ENCODE data around the gene CUEDC1. TPM values are rescaled to one million over a fixed set of nuclear protein-coding genes. Genes with fewer than 3 reads are reported as not detected.

CUEDC1 gene
- total RNA-seq, 1 donor from 2014 or later, result 37.0 TPM

DNA sequence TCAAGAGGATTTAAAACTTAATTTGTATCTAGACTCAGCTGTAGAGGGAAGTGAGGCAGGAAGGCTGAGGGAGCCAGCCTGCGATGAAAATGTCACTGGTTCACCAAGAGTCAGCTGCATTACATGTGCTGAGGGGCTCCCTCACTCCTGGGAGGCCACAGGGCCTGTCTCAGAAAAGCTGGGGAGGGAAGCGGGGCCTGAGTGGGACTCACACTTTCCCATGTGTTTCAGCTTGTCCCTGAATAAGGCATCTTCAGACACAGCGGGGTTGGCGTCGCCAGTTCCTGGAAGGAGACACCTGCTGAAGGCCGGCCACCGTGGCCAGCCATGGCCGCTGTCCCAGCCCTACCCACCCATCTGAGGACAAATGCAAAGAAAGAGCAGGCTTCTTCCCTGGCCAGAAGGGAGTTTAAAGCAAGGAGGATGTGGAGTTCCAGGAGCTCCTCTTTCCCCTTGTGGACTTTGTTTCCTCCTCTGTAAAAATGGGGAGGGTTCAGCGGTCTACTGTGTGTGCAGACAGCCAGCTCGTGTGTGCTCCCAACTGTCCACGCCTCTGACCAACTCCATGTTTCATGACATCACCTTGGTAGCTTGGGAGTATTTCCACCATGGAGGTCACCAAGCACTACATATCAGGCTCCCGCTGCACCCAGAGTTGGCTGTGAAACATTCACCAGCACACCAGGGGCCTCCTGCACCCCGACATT, 86.1 kb downstream of the CUEDC1 start:
- peaks cover 22% of the 10 kb centered on the region for H3K36me3 Mint-ChIP-seq
- H3K9me3 Mint-ChIP-seq, result no peaks in the 10 kb centered on the region
- no peak overlapping the region for H3K4me3 Mint-ChIP-seq
- TF ChIP-seq, protein P1, sequence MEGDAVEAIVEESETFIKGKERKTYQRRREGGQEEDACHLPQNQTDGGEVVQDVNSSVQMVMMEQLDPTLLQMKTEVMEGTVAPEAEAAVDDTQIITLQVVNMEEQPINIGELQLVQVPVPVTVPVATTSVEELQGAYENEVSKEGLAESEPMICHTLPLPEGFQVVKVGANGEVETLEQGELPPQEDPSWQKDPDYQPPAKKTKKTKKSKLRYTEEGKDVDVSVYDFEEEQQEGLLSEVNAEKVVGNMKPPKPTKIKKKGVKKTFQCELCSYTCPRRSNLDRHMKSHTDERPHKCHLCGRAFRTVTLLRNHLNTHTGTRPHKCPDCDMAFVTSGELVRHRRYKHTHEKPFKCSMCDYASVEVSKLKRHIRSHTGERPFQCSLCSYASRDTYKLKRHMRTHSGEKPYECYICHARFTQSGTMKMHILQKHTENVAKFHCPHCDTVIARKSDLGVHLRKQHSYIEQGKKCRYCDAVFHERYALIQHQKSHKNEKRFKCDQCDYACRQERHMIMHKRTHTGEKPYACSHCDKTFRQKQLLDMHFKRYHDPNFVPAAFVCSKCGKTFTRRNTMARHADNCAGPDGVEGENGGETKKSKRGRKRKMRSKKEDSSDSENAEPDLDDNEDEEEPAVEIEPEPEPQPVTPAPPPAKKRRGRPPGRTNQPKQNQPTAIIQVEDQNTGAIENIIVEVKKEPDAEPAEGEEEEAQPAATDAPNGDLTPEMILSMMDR (IDR thresholded peaks at IDR 0.05; ENCODE audit: unreplicated experiment), result no peak
- H3K27ac Mint-ChIP-seq, result peak overlapping the region; percentile 5
- H3K4me1 Mint-ChIP-seq, result peaks cover 46% of the 10 kb centered on the region
- no peaks in the 10 kb centered on the region for H3K27me3 Mint-ChIP-seq (ENCODE audit: low read depth)
- no peak for DNase-seq (ENCODE audit: low spot score in 2 of 2, unreplicated experiment in 2 of 2)

DNA sequence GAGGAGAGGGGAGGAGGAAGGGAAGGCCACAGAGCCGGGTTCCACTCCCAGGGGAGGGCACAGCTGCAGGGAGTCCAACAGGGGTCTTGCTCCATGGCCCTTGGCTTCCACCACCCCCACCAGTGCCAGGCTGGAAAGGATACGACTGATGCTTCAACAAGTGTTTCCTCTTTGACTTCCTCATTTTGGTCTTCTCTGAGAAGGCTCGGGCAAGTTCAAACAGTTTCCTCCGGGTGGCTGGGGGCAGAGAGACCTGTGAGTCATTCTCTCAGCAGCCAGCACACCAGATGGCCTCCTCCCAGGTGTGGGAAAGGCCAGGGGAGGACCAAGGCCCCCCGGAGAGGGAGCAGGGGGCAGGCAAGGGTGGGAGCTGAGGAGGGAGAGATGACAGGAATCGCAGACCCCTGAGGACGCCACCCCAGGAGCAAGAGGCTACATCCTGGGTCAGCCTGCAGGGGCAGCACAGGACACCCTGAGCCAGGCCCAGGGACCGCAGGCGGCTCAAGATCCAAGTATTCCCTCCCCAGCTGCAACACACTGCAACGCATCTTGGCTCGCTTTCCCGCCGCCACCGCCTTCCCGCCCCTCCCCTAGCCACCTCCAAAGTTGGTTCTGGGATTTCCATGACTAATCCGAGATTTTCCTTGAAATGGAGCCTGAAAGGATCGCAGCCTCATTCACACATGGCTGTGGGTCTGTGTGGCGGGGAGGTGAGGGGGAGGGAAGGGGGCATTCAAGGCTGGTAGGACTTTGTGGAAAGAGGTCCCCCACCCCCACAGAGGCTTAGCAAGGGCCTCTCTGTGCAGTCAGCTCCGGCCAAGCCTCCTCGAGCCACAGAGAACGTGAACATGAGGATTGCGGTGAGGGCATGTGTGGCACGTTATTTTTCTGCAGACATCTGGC, 87.0 kb downstream of the CUEDC1 start:
- H3K9me3 Mint-ChIP-seq, result no peaks in the 10 kb centered on the region
- peaks cover 38% of the 10 kb centered on the region for H3K4me1 Mint-ChIP-seq
- H3K27ac Mint-ChIP-seq, result peak overlapping the region; percentile 83
- no peaks in the 10 kb centered on the region for H3K27me3 Mint-ChIP-seq (ENCODE audit: low read depth)
- peaks cover 24% of the 10 kb centered on the region for H3K36me3 Mint-ChIP-seq
- TF ChIP-seq, protein P1 (IDR thresholded peaks at IDR 0.05; ENCODE audit: unreplicated experiment), result no peak
- DNase-seq (ENCODE audit: low spot score in 2 of 2, unreplicated experiment in 2 of 2), result no peak
- no peak overlapping the region for H3K4me3 Mint-ChIP-seq

DNA sequence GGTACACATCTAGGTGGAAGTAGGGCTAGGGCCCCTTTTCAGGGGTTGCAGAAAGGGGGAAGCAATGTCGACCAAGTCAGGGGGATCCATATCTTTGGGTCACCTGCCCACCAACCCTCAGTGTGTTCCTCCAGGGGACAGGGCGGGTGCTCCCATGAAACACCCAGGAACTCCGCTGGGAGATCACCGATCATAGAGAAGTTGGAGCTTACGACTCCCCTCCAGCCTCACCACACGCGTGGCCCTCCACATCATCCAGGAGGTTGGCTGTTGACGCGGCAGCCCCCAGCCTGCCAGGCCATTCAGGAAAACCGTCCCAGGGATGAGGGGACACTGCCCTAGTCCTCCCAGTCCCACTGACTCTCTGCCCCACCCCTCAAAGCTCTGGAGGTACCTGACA, 88.1 kb downstream of the CUEDC1 start:
- H3K9me3 Mint-ChIP-seq, result no peaks in the 10 kb centered on the region
- no peak overlapping the region for H3K4me3 Mint-ChIP-seq
- DNase-seq (ENCODE audit: low spot score in 2 of 2, unreplicated experiment in 2 of 2), result no peak
- peaks cover 36% of the 10 kb centered on the region for H3K4me1 Mint-ChIP-seq
- H3K27me3 Mint-ChIP-seq (ENCODE audit: low read depth), result no peaks in the 10 kb centered on the region
- TF ChIP-seq, protein P1 (IDR thresholded peaks at IDR 0.05; ENCODE audit: unreplicated experiment), result no peak
- peaks cover 24% of the 10 kb centered on the region for H3K36me3 Mint-ChIP-seq
- peak overlapping the region; percentile 2 for H3K27ac Mint-ChIP-seq

DNA sequence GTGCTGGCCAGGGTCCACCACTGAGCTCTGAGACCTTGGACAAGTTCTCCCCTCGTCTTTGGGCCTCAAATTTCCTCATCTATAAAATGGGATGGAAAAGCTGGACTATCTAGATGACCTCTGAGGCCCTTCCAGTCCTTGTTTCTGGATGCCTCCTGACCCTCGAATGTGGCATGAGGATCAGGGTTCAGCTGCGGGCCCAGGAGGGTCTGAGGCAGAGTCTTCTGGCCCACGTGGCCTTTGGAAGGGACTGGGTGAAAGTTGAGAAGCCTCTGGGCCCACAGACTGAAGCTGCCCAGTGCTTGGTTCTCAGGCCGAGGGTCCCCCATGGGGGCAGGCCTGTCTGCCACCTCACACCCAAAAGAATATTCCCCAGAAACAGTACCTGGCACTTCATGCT, 88.5 kb downstream of the CUEDC1 start:
- Mint-ChIP-seq H3K9me3 (no peaks in the 10 kb centered on the region), H3K4me3 (no peak overlapping the region), H3K27ac (no peak overlapping the region), H3K36me3 (peaks cover 20% of the 10 kb centered on the region), H3K27me3 (ENCODE audit: low read depth) (no peaks in the 10 kb centered on the region), H3K4me1 (peaks cover 33% of the 10 kb centered on the region)
- DNase-seq (ENCODE audit: low spot score in 2 of 2, unreplicated experiment in 2 of 2), result no peak
- TF ChIP-seq, protein P1 (IDR thresholded peaks at IDR 0.05; ENCODE audit: unreplicated experiment), result no peak

DNA sequence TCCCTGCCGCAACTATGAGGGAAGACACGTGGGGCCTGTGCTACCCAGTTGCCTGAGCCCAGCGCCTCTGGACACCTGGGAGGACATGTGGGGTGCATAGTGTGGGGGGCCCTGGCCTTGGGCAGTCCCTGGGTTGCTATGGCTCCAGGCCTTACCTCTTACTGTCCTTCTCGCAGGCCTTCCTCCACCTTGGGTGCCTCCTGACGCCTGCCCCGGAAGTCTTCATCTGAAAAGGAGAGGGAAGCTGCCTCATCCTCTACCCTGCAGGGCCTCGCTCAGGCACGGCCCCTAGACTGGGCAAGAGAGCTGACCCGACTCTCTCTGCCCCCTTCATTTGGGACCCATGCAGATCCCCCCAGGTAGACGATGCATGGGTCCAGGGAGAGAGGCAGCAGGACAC, 88.9 kb downstream of the CUEDC1 start:
- no peak overlapping the region for H3K27ac Mint-ChIP-seq
- H3K27me3 Mint-ChIP-seq (ENCODE audit: low read depth), result no peaks in the 10 kb centered on the region
- no peak for DNase-seq (ENCODE audit: low spot score in 2 of 2, unreplicated experiment in 2 of 2)
- no peak overlapping the region for H3K4me3 Mint-ChIP-seq
- H3K4me1 Mint-ChIP-seq, result peaks cover 33% of the 10 kb centered on the region
- no peaks in the 10 kb centered on the region for H3K9me3 Mint-ChIP-seq
- peaks cover 20% of the 10 kb centered on the region for H3K36me3 Mint-ChIP-seq
- TF ChIP-seq, protein P1 (IDR thresholded peaks at IDR 0.05; ENCODE audit: unreplicated experiment), result no peak

Measured in mesothelial cell of epicardium (in vitro differentiated cells).